Neuronal stem cell (in vitro differentiated cells): Measurements from ENCODE around the gene BTLA.
"Not testable (repeated sequence)": the region's sequence is repeated elsewhere in the genome, so short reads cannot be mapped to it uniquely, and the experiment has no call there.

Experiments used
- DNase-seq: peaks from one replicate; pipeline ENCODE4 v3.0.0-alpha.2; 2013; ENCODE audit warnings: low spot score
- H2AFZ ChIP-seq: one replicate; pipeline ENCODE4 v1.6.1; 2013; ENCODE audit warnings: mild to moderate bottlenecking, low read length, inconsistent platforms
- H2AK5ac ChIP-seq: 2 replicates; pipeline ENCODE4 v1.6.1; 2013; ENCODE audit warnings: low read depth, mild to moderate bottlenecking, inconsistent platforms, low read length, moderate library complexity, mixed read lengths
- H2BK120ac ChIP-seq: 2 replicates; pipeline ENCODE4 v1.6.1; 2013; ENCODE audit warnings: low read depth, mild to moderate bottlenecking, inconsistent platforms, low read length, moderate library complexity, mixed read lengths
- H2BK12ac ChIP-seq: one replicate; pipeline ENCODE4 v1.6.1; 2013; ENCODE audit warnings: low read length, inconsistent platforms
- H2BK15ac ChIP-seq: 2 replicates; pipeline ENCODE4 v1.6.1; 2013; ENCODE audit warnings: mild to moderate bottlenecking, low read length, inconsistent platforms, mixed read lengths
- H2BK5ac ChIP-seq: one replicate; pipeline ENCODE4 v1.6.1; 2013; ENCODE audit warnings: inconsistent platforms, mild to moderate bottlenecking, low read length, moderate library complexity
- H3K14ac ChIP-seq: one replicate; pipeline ENCODE4 v1.6.1; 2013; ENCODE audit warnings: low read length, inconsistent platforms
- H3K18ac ChIP-seq: 2 replicates; pipeline ENCODE4 v1.6.1; 2013; ENCODE audit warnings: low read length, inconsistent platforms
- H3K23ac ChIP-seq: 2 replicates; pipeline ENCODE4 v1.6.1; 2013; ENCODE audit warnings: low read depth, mild to moderate bottlenecking, mixed read lengths, low read length, inconsistent platforms; ENCODE audit not compliant: poor library complexity
- H3K27ac ChIP-seq: replicated peaks from 3 replicates; pipeline ENCODE4 v1.5.1; 2013; ENCODE audit warnings: low read length, inconsistent platforms
- H3K27me3 ChIP-seq, 3 experiments: 2 replicates each; pipeline ENCODE4 v1.6.1; 2013; ENCODE audit warnings: low read length in 3 of 3, mild to moderate bottlenecking in 2 of 3, inconsistent platforms in 1 of 3, low read depth in 1 of 3, mixed read lengths in 1 of 3, moderate library complexity in 1 of 3; ENCODE audit not compliant: control insufficient read depth in 3 of 3, insufficient read depth in 3 of 3
- H3K36me3 ChIP-seq, 2 donors: replicated peaks in 1 of 2; 2 replicates each; pipeline ENCODE4 v1.6.1; 2013; ENCODE audit warnings: low read length in 2 of 2; ENCODE audit not compliant: control insufficient read depth in 2 of 2, insufficient read depth in 2 of 2
- H3K4ac ChIP-seq: 2 replicates; pipeline ENCODE4 v1.6.1; 2013; ENCODE audit warnings: inconsistent platforms, mild to moderate bottlenecking, low read length, moderate library complexity
- H3K4me1 ChIP-seq, 2 donors: 1 replicate in 1 of 2; 2 replicates in 1 of 2; pipeline ENCODE4 v1.6.1; 2013; ENCODE audit warnings: low read length in 2 of 2, low read depth in 1 of 2; ENCODE audit not compliant: control insufficient read depth in 2 of 2, insufficient read depth in 1 of 2
- H3K4me2 ChIP-seq: one replicate; pipeline ENCODE4 v1.6.1; 2013; ENCODE audit warnings: mild to moderate bottlenecking, low read length, inconsistent platforms; ENCODE audit not compliant: insufficient read depth, poor library complexity, severe bottlenecking
- H3K4me3 ChIP-seq, 2 donors: 2 replicates each; pipeline ENCODE4 v1.5.1; 2013; ENCODE audit warnings: low read length in 2 of 2, mild to moderate bottlenecking in 2 of 2, inconsistent platforms in 1 of 2, moderate library complexity in 1 of 2
- H3K79me1 ChIP-seq: one replicate; pipeline ENCODE4 v1.6.1; 2013; ENCODE audit warnings: low read depth, mild to moderate bottlenecking, inconsistent platforms, low read length, moderate library complexity
- H3K9ac ChIP-seq: one replicate; pipeline ENCODE4 v1.6.1; 2013; ENCODE audit warnings: mild to moderate bottlenecking, low read depth, low read length, inconsistent platforms; ENCODE audit not compliant: poor library complexity
- H3K9me3 ChIP-seq, 2 donors: replicated peaks in 1 of 2; 2 replicates each; pipeline versions ENCODE3 to v1.6.1; 2013; ENCODE audit warnings: low read length in 2 of 2, mild to moderate bottlenecking in 2 of 2, inconsistent platforms in 1 of 2, low read depth in 1 of 2, mixed read lengths in 1 of 2, moderate library complexity in 1 of 2; ENCODE audit not compliant: control insufficient read depth in 2 of 2, insufficient read depth in 1 of 2
- H4K8ac ChIP-seq: one replicate; pipeline ENCODE4 v1.6.1; 2013; ENCODE audit warnings: low read depth, mild to moderate bottlenecking, inconsistent platforms, low read length, moderate library complexity
- H4K91ac ChIP-seq: one replicate; pipeline ENCODE4 v1.6.1; 2013; ENCODE audit warnings: low read length, low read depth, mild to moderate bottlenecking, inconsistent platforms; ENCODE audit not compliant: poor library complexity
- WGBS, 2 donors: extraction: QIAGEN DNeasy Blood & Tissue Kit; methylation state at CpG; one replicate each; pipeline ENCODE4 v1.1.7; 2013; ENCODE audit warnings: missing lambda C conversion rate in 2 of 2, mixed read lengths in 1 of 2; ENCODE audit not compliant: insufficient read length in 2 of 2, insufficient replicate concordance in 1 of 2; ENCODE audit errors: extremely low coverage in 2 of 2; 5-methylcytosine and 5-hydroxymethylcytosine counted together

Gene BTLA

DNA sequence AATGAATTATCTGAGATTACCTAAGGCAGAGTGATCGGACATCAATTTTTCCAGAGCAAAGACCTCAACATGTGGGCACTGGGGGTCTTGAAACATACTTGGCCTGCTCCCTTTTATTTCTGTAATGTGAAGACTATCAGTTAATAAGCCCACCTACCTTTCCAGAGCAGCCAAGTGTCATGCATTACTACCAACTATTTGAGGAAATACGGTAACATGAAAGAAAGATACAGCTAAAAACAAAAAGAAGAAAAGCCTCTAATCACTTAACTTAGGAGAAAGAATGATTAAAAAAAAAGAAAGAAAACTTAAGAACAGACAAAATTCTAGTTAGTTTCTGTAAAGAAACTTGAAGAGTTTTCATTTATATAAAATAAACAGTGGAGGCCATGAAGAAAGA is 73.9 kb downstream of the BTLA start:
- H3K9me3 ChIP-seq = no peaks in the 10 kb centered on the region

DNA sequence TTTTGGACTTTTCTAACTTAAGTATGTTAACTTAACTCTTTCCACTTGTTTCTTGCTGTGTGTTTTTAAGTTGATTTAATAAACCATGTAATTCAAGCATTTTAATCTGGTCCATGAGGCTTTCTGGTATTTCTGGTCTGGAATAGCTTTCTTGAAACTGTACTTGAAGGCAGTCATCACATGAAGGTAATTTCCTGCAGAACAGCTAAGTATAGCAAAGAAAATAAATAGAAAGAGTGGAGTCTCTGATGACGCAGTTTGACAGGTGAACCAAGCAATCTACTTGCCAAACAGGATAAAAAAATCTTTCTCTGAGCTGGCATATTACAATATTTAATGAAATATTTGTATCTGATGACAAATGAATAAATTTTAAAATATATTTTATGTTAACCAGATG is 74.9 kb downstream of the BTLA start:
- Histone ChIP-seq H3K14ac (no peak overlapping the region), H3K18ac (no peak overlapping the region), H2BK15ac (no peak overlapping the region), H3K9me3 (no peaks in the 10 kb centered on the region), H2BK5ac (no peak overlapping the region), H3K4me2 (no peak overlapping the region), H3K27me3 (no peaks in the 10 kb centered on the region), H3K36me3 (no peaks in the 10 kb centered on the region), H3K27ac (no peak overlapping the region), H3K4me3 (no peak overlapping the region), H3K23ac (no peak overlapping the region), H3K4ac (no peak overlapping the region), H2AFZ (no peak overlapping the region), H3K79me1 (no peaks in the 10 kb centered on the region), H2BK120ac (no peak overlapping the region), H3K9ac (no peak overlapping the region), H4K91ac (no peak overlapping the region), H2BK12ac (no peak overlapping the region), H2AK5ac (no peak overlapping the region), H4K8ac (no peak overlapping the region), H3K4me1 (no peaks in the 10 kb centered on the region)
- WGBS, 2 donors = no CpG with 5 or more reads among the region's 1 CpG
- no peak for DNase-seq

More for the DNA sequence above, 73.9 kb downstream of the BTLA start:
- DNase-seq = no peak
- Histone ChIP-seq H3K14ac (no peak overlapping the region), H3K23ac (no peak overlapping the region), H2BK120ac (no peak overlapping the region), H3K4me1 (no peaks in the 10 kb centered on the region), H3K36me3 (no peaks in the 10 kb centered on the region), H3K4me2 (no peak overlapping the region), H2BK12ac (no peak overlapping the region), H3K27me3 (no peaks in the 10 kb centered on the region), H2BK5ac (no peak overlapping the region), H4K8ac (no peak overlapping the region), H4K91ac (no peak overlapping the region), H3K79me1 (no peaks in the 10 kb centered on the region), H3K18ac (no peak overlapping the region), H2BK15ac (no peak overlapping the region), H3K9ac (no peak overlapping the region), H3K27ac (no peak overlapping the region), H3K4ac (no peak overlapping the region), H3K4me3 (no peak overlapping the region), H2AK5ac (no peak overlapping the region), H2AFZ (no peak overlapping the region)
- WGBS, 2 donors = no CpG with 5 or more reads among the region's 2 CpGs

- not testable (repeated sequence) for H4K8ac ChIP-seq, H3K23ac ChIP-seq, H2BK5ac ChIP-seq, H3K9ac ChIP-seq, H3K36me3 ChIP-seq, H2BK12ac ChIP-seq, H3K27ac ChIP-seq, H3K14ac ChIP-seq, H3K27me3 ChIP-seq, H3K18ac ChIP-seq, H2AFZ ChIP-seq, H3K4ac ChIP-seq, H2BK120ac ChIP-seq, H2BK15ac ChIP-seq, H3K4me1 ChIP-seq, DNase-seq, H2AK5ac ChIP-seq, H3K4me3 ChIP-seq, H3K9me3 ChIP-seq, H3K79me1 ChIP-seq, H4K91ac ChIP-seq, H3K4me2 ChIP-seq
- WGBS, 2 donors = no CpG with 5 or more reads among the region's 7 CpGs
Observed at GRCh38 chr3:112422921-112423320, 76.4 kb downstream of the BTLA start.

DNA sequence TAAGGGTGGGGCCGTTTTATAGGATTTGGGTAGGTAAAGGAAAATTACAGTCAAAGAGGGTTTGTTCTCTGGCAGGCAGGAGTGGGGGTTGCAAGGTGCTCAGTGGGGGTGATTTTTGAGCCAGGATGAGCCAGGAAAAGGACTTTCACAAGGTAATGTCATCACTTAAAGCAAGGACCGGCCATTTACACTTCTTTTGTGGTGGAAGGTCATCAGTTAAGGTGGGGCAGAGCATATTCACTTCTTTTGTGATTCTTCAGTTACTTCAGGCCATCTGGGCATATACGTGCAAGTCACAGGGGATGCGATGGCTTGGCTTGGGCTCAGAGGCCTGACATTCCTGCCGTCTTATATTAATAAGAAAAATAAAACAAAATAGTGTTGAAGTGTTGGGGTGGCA is 80.7 kb downstream of the BTLA start:
- H3K4me3 ChIP-seq, H3K4me1 ChIP-seq, H3K27ac ChIP-seq, DNase-seq, H2AFZ ChIP-seq, H2BK15ac ChIP-seq, H3K18ac ChIP-seq, H3K36me3 ChIP-seq, H2AK5ac ChIP-seq, H3K27me3 ChIP-seq, H3K9me3 ChIP-seq, H3K23ac ChIP-seq, H3K4ac ChIP-seq, H3K4me2 ChIP-seq, H3K79me1 ChIP-seq, H2BK12ac ChIP-seq, H4K91ac ChIP-seq, H3K14ac ChIP-seq, H2BK120ac ChIP-seq, H4K8ac ChIP-seq, H3K9ac ChIP-seq, H2BK5ac ChIP-seq: not testable (repeated sequence)
- WGBS, 2 donors = no CpG with 5 or more reads among the region's 5 CpGs
